PC-3 (cell line): Measurements from ENCODE around the gene ERCC6L2. TPM values are rescaled to one million over a fixed set of nuclear protein-coding genes. Genes with fewer than 3 reads are reported as not detected.

ENCODE experiments used
- ATAC-seq: fragments of 200-7000 bp; cut with Tn5 transposase; 2 replicates; pipeline ENCODE4 v1.9.1; 2020; ENCODE audit warnings: mild to moderate bottlenecking, moderate library complexity
- BruUV-seq: library from RNA; stranded (reverse); fragments of 400-500 nt; replicated peaks from 2 replicates; lab custom pipeline; 2021; lab: Mats Ljungman, UMichigan
- CTCF ChIA-PET: fragments of 300-600 bp; sonication (Branson Sonifier 250); formaldehyde crosslinking; loops from one replicate; lab custom pipeline; 2022; ENCODE audit warnings: antibody characterized with exemption; lab: Charles Lee
- POLR2A ChIA-PET: fragments of 300-600 bp; sonication (Branson Sonifier 250); formaldehyde crosslinking; loops from one replicate; lab custom pipeline; 2022; ENCODE audit warnings: antibody characterized with exemption; ENCODE audit not compliant: unreplicated experiment; lab: Charles Lee
- DNase-seq: peaks from one replicate; pipeline ENCODE4 v3.0.0-alpha.2; 2015
- H2AFZ ChIP-seq: fragments of 300-600 bp; sonication (generic); 2 replicates; pipeline ENCODE4 v1.6.0; 2016; ENCODE audit warnings: antibody characterized with exemption, low read length
- H3F3A ChIP-seq: fragments of 300-600 bp; sonication (generic); one replicate; pipeline ENCODE4 v1.6.0; 2017; ENCODE audit warnings: antibody characterized with exemption, low read length, control low read depth, mild to moderate bottlenecking; ENCODE audit not compliant: unreplicated experiment
- H3K27ac ChIP-seq: fragments of 300-600 bp; sonication (generic); 2 replicates; pipeline ENCODE4 v1.5.1; 2016; ENCODE audit warnings: mild to moderate bottlenecking, low read length
- H3K27me3 ChIP-seq: fragments of 300-600 bp; sonication (generic); 2 replicates; pipeline ENCODE4 v1.6.1; 2016; ENCODE audit warnings: low read length, mixed read lengths
- H3K36me3 ChIP-seq: fragments of 300-600 bp; sonication (generic); 2 replicates; pipeline ENCODE4 v1.6.1; 2016; ENCODE audit warnings: low read depth, mixed run types, low read length, mixed read lengths
- H3K4me1 ChIP-seq: fragments of 300-600 bp; sonication (generic); 2 replicates; pipeline ENCODE4 v1.5.1; 2016; ENCODE audit warnings: low read length; ENCODE audit not compliant: insufficient read depth
- H3K4me2 ChIP-seq: fragments of 300-600 bp; sonication (generic); 2 replicates; pipeline ENCODE4 v1.6.0; 2016; ENCODE audit warnings: low read length
- H3K4me3 ChIP-seq: fragments of 300-600 bp; sonication (generic); 2 replicates; pipeline ENCODE4 v1.5.1; 2016; ENCODE audit warnings: mild to moderate bottlenecking, low read length, mixed read lengths
- H3K79me2 ChIP-seq: fragments of 300-600 bp; sonication (generic); 2 replicates; pipeline ENCODE4 v1.6.1; 2017; ENCODE audit warnings: low read length, mixed read lengths
- H3K9ac ChIP-seq: fragments of 300-600 bp; sonication (generic); 2 replicates; pipeline ENCODE4 v1.6.0; 2016; ENCODE audit warnings: mild to moderate bottlenecking, low read length
- H3K9me2 ChIP-seq: fragments of 300-600 bp; sonication (generic); replicated peaks from 2 replicates; pipeline ENCODE4 v1.6.1; 2016; ENCODE audit warnings: mixed run types, low read length, mixed read lengths
- H3K9me3 ChIP-seq: fragments of 300-600 bp; sonication (generic); 2 replicates; pipeline ENCODE4 v1.6.1; 2016; ENCODE audit warnings: low read length, mixed read lengths
- H4K20me1 ChIP-seq: fragments of 300-600 bp; sonication (generic); 2 replicates; pipeline ENCODE4 v1.6.1; 2016; ENCODE audit warnings: low read length, mixed read lengths
- CTCF ChIP-seq: fragments of 300-600 bp; sonication (generic); conservative IDR thresholded peaks from 2 replicates; pipeline ENCODE4 v1.5.1; 2017; ENCODE audit warnings: antibody characterized with exemption, low read depth, mild to moderate bottlenecking, low read length
- EZH2 ChIP-seq: fragments of 300-600 bp; sonication (generic); IDR thresholded peaks from one replicate; pipeline ENCODE4 v1.6.1; 2017; ENCODE audit warnings: antibody characterized with exemption, mild to moderate bottlenecking, low read length; ENCODE audit not compliant: unreplicated experiment
- EZH2phosphoT487 ChIP-seq: fragments of 300-600 bp; sonication (generic); IDR thresholded peaks from 2 replicates; pipeline ENCODE4 v1.6.1; 2018; ENCODE audit warnings: mild to moderate bottlenecking, antibody characterized with exemption, low read length, borderline replicate concordance
- intact Hi-C: fragments of 100-400 bp; cut with micrococcal nuclease; formaldehyde crosslinking; loops from 2 replicates; pipeline ENCODE4 v1.9.0; 2023
- total RNA-seq: library from RNA; depleted of rRNA; stranded (reverse); fragments of >200 nt; gene quantifications from 2 replicates; pipeline ENCODE4 v1.2.3, GENCODE V29; 2014

The ERCC6L2 gene
- total RNA-seq, 1 experiment from 2014 or later = 18.8 TPM

- no peaks in the 10 kb centered on the region for H3K36me3 ChIP-seq
These were observed 41.1 kb upstream of the ERCC6L2 start for GRCh38 chr9:95834281-95834907.

DNA sequence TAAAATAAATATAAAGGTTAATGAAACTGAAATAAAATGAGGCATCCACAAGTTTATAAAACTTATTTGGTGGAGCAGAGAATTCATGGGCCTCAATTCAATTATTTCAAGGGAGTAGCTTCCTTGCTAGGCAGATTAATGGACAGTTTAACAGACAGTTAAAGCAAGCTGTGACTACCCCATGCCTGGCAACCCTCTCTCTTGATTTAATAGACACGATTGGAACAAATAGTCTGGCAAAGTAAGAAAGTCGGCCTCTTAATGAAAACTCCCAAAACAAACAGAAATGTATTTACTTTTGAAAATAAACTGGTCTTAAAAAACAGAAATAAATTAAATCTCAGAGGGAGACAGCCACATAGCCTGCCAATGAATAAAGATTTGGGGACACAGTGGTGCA lies 40.1 kb upstream of the ERCC6L2 start:
- Histone ChIP-seq H3K79me2 (no peaks in the 10 kb centered on the region), H3K4me1 (no peaks in the 10 kb centered on the region), H3K27ac (no peak overlapping the region), H3K9me3 (no peaks in the 10 kb centered on the region), H3K36me3 (no peaks in the 10 kb centered on the region), H3K9me2 (no peaks in the 10 kb centered on the region), H3K27me3 (no peaks in the 10 kb centered on the region), H3F3A (no peaks in the 10 kb centered on the region), H3K4me2 (no peak overlapping the region), H2AFZ (no peak overlapping the region), H3K9ac (no peak overlapping the region), H3K4me3 (no peak overlapping the region), H4K20me1 (no peaks in the 10 kb centered on the region)
- DNase-seq (no peak), ATAC-seq (no peak)
- BruUV-seq = no TSS peak
- intact Hi-C loops = no loop called here
- TF ChIP-seq EZH2phosphoT487 (no peak), EZH2 (no peak), CTCF (no peak)
- ChIA-PET CTCF (no interaction called here), POLR2A (no interaction called here)

More at GRCh38 chr9:95834281-95834907, 41.1 kb upstream of the ERCC6L2 start:
- Histone ChIP-seq H3K9me3 (no peaks in the 10 kb centered on the region), H3K9ac (no peak overlapping the region), H3K79me2 (no peaks in the 10 kb centered on the region), H3K4me1 (no peaks in the 10 kb centered on the region), H3K4me3 (no peak overlapping the region), H3K27ac (no peak overlapping the region), H4K20me1 (no peaks in the 10 kb centered on the region), H3F3A (no peaks in the 10 kb centered on the region), H2AFZ (no peak overlapping the region), H3K9me2 (no peaks in the 10 kb centered on the region), H3K4me2 (no peak overlapping the region), H3K27me3 (no peaks in the 10 kb centered on the region)
- no peak for ATAC-seq
- POLR2A ChIA-PET = no interaction called here
- intact Hi-C loops = no loop called here
- CTCF ChIA-PET = no interaction called here
- TF ChIP-seq EZH2 (no peak), CTCF (no peak), EZH2phosphoT487 (no peak)
- no TSS peak for BruUV-seq
- no peak for DNase-seq

GRCh38 chr9:95836072-95836471 lies 39.4 kb upstream of the ERCC6L2 start:
- no peaks in the 10 kb centered on the region for H3K27me3 ChIP-seq
- H3K79me2 ChIP-seq = no peaks in the 10 kb centered on the region
- H3K27ac ChIP-seq = no peak overlapping the region
- no peak for TF ChIP-seq EZH2
- no peak for TF ChIP-seq EZH2phosphoT487
- H3F3A ChIP-seq = no peaks in the 10 kb centered on the region
- H3K4me1 ChIP-seq = no peaks in the 10 kb centered on the region
- no peaks in the 10 kb centered on the region for H3K36me3 ChIP-seq
- H3K9ac ChIP-seq = no peak overlapping the region
- no peak overlapping the region for H3K4me3 ChIP-seq
- no TSS peak for BruUV-seq
- H3K4me2 ChIP-seq = no peak overlapping the region
- no peak overlapping the region for H2AFZ ChIP-seq
- no peak for DNase-seq
- no peaks in the 10 kb centered on the region for H4K20me1 ChIP-seq
- no peaks in the 10 kb centered on the region for H3K9me3 ChIP-seq
- ATAC-seq = no peak
- ChIA-PET POLR2A (no interaction called here), CTCF (no interaction called here)
- intact Hi-C loops = no loop called here
- no peaks in the 10 kb centered on the region for H3K9me2 ChIP-seq
